Activated naive CD8-positive, alpha-beta T cell treated with anti-CD3 and anti-CD28 coated beads, Interleukin-2, amount 50 U/mL, for 24 hours (primary cell): ENCODE measurements around the gene TSPAN32.
A peak's percentile ranks its signal among the peaks of the same experiment; 100 is the strongest.

Experiments used
- ATAC-seq: fragments of 150-1000 bp; cut with Tn5 transposase; one replicate; pipeline ENCODE4 v1.10.0; 2021
- DNase-seq: peaks from one replicate; pipeline ENCODE4 v3.0.0; 2021
- H3K27ac Mint-ChIP-seq: one replicate; pipeline ENCODE4 v1.8.0; 2021; ENCODE audit warnings: mild to moderate bottlenecking, mixed read lengths
- H3K27me3 Mint-ChIP-seq: one replicate; pipeline ENCODE4 v1.8.0; 2021; ENCODE audit warnings: mixed read lengths
- H3K36me3 Mint-ChIP-seq: one replicate; pipeline ENCODE4 v1.8.0; 2021; ENCODE audit warnings: low read depth, mixed read lengths
- H3K4me1 Mint-ChIP-seq: one replicate; pipeline ENCODE4 v1.8.0; 2021; ENCODE audit warnings: mixed read lengths
- H3K4me3 Mint-ChIP-seq: one replicate; pipeline ENCODE4 v1.8.0; 2021; ENCODE audit warnings: mild to moderate bottlenecking, moderate library complexity, mixed read lengths
- H3K9me3 Mint-ChIP-seq: one replicate; pipeline ENCODE4 v1.8.0; 2021; ENCODE audit warnings: mixed read lengths

TSPAN32 gene

GRCh38 chr11:2301631-2302305, at the start of gene TSPAN32, which contains the start of gene C11orf21:
Gene TSPAN32 (plus strand): TSS chr11:2302013. CDS start chr11:2302150, 137 bp downstream.
Gene C11orf21 (minus strand): TSS chr11:2301918. CDS start chr11:2301808, 110 bp downstream.
- peak; percentile 69 for DNase-seq
- Mint-ChIP-seq H3K36me3 (no peaks in the 10 kb centered on the region), H3K9me3 (no peaks in the 10 kb centered on the region), H3K4me1 (peaks cover 62% of the 10 kb centered on the region), H3K27ac (peak within 1 kb of the TSS; percentile 92), H3K27me3 (no peaks in the 10 kb centered on the region), H3K4me3 (peak within 1 kb of the TSS; percentile 84)
- peak; percentile 51 for ATAC-seq

DNA sequence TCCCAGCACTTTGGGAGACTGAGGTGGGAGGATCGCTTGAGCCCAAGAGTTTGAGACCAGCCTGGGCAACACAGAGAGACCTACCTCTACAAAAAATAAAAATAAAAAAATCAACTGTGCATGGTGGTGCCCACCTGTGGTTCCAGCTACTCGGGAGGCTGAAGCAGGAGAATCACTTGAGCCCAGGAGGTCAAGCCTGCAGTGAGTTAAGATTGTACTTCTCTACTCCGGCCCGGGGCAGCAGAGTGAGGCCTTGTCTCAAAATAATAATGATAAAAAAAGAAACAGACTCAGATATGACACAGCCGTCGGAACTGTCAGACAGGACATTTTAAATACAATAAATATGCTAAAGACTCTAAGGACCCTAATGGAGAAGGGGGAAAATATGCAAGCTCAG, 49.8 kb upstream of the TSPAN32 start:
- Mint-ChIP-seq H3K4me3 (no peak overlapping the region), H3K36me3 (no peaks in the 10 kb centered on the region), H3K27me3 (no peaks in the 10 kb centered on the region), H3K9me3 (no peaks in the 10 kb centered on the region), H3K4me1 (no peaks in the 10 kb centered on the region), H3K27ac (no peak overlapping the region)
- DNase-seq (no peak), ATAC-seq (no peak)

DNA sequence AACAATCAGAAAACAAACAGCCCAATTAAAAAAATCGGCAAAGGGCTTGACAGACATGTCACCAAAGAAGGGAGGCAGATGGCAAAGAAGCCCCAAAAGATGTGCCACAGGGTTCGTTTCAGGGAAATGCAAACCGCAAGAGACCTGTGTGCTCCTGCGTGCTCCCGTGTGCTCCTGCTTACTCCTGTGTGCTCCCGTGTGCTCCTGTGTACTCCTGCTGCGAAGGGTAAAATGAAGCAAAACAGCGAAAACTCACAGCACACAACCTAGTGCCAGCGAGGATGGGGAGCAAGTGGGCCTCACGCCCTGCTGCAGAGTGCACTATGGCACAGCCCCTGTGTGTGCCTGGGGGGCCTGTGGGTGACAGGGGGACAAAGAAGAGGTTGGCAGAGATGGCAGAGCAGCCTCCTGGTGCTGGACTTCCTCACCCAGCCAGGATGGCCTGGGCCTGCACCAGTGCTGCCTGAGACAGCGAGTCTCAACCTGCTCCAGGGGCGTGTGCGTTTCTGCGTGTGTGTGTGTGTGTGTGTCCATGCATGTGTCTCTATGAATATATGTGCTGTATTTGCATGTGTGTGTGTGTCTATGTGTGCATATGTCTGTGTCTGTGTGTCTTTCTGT, 45.4 kb upstream of the TSPAN32 start:
- Mint-ChIP-seq H3K36me3 (no peaks in the 10 kb centered on the region), H3K4me1 (no peaks in the 10 kb centered on the region), H3K4me3 (no peak overlapping the region), H3K27me3 (no peaks in the 10 kb centered on the region), H3K9me3 (no peaks in the 10 kb centered on the region), H3K27ac (no peak overlapping the region)
- DNase-seq (no peak), ATAC-seq (no peak)

DNA sequence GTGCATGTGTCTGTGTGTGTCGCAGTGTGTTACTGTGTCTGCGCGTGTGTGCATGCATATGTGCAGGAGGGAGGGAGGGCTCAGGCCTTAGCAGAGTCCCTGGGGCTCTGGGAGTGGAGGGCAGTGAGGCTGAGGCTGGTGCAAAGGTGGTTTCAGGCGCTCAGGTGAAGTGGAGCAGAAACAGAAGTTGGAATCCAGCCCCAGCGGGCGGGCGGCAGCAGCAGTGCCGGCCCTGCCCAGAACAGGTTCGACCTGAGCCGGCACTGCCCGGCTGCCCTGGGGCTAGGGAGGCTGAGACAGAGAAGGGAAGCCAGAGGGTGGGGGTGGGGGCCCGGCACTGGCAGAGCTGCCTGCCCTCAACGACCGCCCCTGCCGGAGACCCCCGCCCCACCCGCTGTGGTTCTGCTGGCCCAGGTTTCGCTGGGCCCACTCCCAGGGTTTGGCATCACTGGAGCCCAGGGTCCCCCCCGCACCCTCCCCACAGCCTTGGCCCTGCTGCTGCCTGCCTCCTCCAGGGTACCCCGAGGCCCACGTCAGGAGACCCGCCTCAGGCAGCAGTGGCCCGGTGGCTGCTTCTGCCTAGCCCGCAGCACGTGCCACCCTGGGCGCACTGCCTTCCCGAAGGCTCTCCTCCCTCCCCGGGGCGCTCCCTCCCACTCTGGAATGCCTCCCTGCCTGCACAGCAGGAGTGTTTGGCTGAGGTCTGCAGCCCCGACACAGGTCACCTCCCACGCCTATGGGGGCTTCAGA, 44.7 kb upstream of the TSPAN32 start:
- ATAC-seq (no peak), DNase-seq (no peak)
- Mint-ChIP-seq H3K9me3 (no peaks in the 10 kb centered on the region), H3K36me3 (no peaks in the 10 kb centered on the region), H3K27me3 (no peaks in the 10 kb centered on the region), H3K27ac (no peak overlapping the region), H3K4me1 (no peaks in the 10 kb centered on the region), H3K4me3 (no peak overlapping the region)

DNA sequence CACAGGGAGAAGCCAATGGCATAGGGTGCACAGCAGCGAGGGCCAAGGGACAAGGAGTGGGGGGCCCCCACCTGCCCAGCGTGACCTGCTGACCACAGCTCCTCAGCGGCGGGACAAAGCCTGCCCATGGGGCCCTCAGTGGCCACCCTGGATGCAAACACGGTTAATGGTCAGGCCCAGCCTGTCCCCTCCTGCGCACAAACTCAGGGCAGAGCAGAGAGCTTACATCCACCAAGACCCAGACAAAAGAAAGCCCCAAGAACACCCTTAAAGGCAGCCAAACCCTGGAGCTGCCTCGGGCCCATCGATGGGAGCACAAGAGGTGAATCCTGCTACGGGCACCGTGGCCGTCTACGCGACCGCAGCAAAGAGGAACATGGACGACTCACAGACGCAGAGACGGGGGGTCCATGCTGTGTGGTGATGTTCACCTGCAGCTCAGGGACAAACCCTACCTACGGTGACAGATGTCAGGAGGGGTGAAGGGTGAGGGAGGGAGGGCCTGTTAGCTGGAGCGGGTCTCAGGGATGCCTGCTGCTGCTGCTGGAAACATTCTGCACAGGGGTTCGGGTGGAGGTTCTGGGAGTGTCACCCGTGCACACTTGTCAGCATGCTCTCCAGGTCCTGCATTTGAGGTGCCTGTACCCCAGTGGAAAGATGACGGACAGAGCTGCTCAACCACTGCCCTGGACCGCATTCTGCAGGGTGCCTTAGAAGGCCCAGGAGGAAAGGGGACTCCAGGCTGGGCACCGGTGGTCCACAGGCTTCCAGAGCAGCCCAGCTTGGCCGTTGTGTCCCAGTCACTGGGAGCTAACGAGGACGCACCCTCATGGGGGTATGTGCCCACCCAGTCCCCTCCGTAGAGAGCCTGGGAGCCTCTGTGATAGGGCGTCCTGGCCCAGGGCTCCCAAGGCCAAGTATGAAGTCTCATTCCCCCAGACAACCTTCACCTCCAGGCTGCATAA, 43.0 kb upstream of the TSPAN32 start:
- ATAC-seq: peak; percentile 26
- no peaks in the 10 kb centered on the region for H3K27me3 Mint-ChIP-seq
- DNase-seq: no peak
- no peaks in the 10 kb centered on the region for H3K4me1 Mint-ChIP-seq
- H3K36me3 Mint-ChIP-seq: no peaks in the 10 kb centered on the region
- H3K27ac Mint-ChIP-seq: no peak overlapping the region
- no peak overlapping the region for H3K4me3 Mint-ChIP-seq
- no peaks in the 10 kb centered on the region for H3K9me3 Mint-ChIP-seq

GRCh38 chr11:2259466-2259830, 42.4 kb upstream of the TSPAN32 start:
- H3K4me1 Mint-ChIP-seq: no peaks in the 10 kb centered on the region
- no peak overlapping the region for H3K4me3 Mint-ChIP-seq
- ATAC-seq (no peak), DNase-seq (no peak)
- no peak overlapping the region for H3K27ac Mint-ChIP-seq
- H3K36me3 Mint-ChIP-seq: no peaks in the 10 kb centered on the region
- no peaks in the 10 kb centered on the region for H3K9me3 Mint-ChIP-seq
- no peaks in the 10 kb centered on the region for H3K27me3 Mint-ChIP-seq

- Mint-ChIP-seq H3K4me3 (no peak overlapping the region), H3K27ac (no peak overlapping the region), H3K9me3 (no peaks in the 10 kb centered on the region), H3K36me3 (no peaks in the 10 kb centered on the region), H3K27me3 (no peaks in the 10 kb centered on the region), H3K4me1 (no peaks in the 10 kb centered on the region)
- DNase-seq: no peak
- ATAC-seq: no peak
Observed at GRCh38 chr11:2259897-2260451, 41.8 kb upstream of the TSPAN32 start.

DNA sequence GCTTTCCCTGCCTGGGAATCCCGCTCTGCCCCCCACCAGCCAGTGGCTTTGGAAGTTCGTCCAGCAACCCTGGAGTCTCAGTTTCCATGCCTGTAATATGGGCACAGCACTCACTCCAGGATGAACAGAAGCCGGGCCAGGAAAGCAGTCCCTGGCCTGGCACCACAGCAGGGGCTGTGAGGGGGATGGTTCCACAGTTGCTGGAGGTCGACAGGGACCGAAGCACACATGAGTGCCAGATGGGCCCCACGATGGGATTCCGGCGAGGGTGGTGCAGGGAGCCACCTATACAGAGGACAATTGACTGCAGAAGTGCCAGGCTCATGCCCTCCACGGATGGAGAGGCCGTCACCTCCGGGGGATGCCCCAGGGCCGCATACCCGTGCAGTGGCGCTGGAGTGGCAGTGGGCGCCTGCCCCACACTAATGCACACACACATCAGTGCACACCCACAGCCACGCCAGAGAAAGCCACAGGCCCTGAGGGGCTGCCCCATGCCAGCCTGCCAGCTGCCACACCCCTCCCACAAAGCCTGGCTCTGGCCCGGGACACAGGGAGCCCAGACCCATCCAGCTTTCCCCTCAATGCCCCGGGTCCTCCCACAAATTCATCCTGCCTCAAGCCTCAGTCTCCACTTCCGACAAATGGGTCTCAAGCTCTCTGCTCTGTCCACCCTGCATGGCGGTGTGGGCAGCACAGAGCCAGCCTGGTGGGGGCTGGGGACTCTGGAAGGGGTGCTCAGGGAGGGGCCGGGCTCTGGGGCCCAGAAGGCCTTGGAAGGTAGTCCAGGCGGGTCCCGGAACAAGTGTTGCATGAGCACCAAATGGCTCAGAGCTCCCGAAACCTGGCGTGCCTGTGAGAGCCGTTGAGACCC, 41.1 kb upstream of the TSPAN32 start:
- Mint-ChIP-seq H3K27ac (no peak overlapping the region), H3K4me3 (no peak overlapping the region), H3K4me1 (peaks cover 5% of the 10 kb centered on the region), H3K36me3 (no peaks in the 10 kb centered on the region), H3K27me3 (no peaks in the 10 kb centered on the region), H3K9me3 (no peaks in the 10 kb centered on the region)
- DNase-seq: no peak
- ATAC-seq: no peak

GRCh38 chr11:2261436-2262230, 40.2 kb upstream of the TSPAN32 start:
- no peak for DNase-seq
- Mint-ChIP-seq H3K4me1 (peaks cover 14% of the 10 kb centered on the region), H3K27ac (no peak overlapping the region), H3K9me3 (no peaks in the 10 kb centered on the region), H3K27me3 (no peaks in the 10 kb centered on the region), H3K4me3 (no peak overlapping the region), H3K36me3 (no peaks in the 10 kb centered on the region)
- no peak for ATAC-seq

DNA sequence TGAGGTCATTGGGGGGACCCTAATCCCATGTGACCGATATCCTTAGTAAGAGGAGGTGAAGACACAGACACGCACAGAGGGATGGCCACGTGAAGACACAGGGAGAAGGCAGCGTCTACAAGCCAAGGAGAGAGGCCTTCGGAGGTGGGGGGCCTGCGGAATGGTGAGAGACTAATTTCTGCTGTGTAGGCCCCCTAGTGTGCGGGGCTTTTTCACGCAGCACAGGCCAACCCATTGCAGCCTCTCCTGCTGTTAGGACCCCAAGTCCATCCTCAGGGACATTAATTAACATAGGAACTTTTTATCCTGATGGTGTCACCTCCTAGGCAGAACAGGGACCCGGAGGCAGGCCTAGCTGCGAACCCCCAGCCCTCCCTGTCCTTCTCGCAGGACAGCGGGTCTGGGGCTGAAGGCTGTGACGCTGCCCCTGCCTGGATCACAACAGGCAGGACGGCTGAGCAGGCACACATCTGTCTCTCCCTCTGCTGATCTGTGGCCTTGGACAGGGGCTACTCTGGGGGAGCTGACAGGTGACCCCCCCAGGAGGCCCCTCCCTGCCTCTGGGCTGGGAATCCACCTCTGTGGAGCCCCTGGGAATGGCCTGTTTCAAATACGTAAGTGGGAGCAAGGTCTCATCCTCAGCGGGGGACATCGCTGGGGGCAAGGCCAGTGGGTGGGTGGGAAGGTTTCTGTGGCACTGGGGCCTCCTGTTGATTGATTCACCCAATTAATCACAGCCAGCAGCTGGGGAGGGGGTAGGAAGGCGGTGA, 39.3 kb upstream of the TSPAN32 start:
- Mint-ChIP-seq H3K4me3 (no peak overlapping the region), H3K27me3 (no peaks in the 10 kb centered on the region), H3K36me3 (no peaks in the 10 kb centered on the region), H3K27ac (no peak overlapping the region), H3K9me3 (no peaks in the 10 kb centered on the region), H3K4me1 (peaks cover 20% of the 10 kb centered on the region)
- no peak for ATAC-seq
- DNase-seq: no peak

DNA sequence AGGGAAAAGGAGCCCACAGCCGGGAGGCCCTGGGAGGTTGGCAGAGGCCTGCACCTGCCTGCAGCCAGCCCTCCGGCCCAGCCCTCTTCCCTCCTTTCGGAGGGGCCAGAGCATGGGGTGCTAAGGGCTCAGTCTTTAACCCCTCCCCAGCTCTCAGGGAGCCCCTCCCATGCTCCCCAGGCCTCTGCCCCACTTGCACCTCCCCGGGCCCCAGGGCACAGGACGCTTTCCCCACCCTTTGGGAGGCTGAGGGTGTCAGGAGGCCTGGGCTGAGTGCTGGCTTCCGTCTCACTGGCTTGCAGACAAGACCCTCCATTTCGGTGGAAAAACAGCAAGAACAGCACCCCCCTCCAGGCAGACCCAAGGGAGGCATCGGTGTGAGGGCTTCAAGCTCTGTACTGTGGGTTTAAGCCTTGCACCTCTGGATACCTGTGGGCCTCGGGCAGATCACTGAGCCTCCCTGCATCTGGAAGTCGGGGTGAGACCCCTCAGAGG, 38.7 kb upstream of the TSPAN32 start:
- Mint-ChIP-seq H3K36me3 (no peaks in the 10 kb centered on the region), H3K4me1 (peaks cover 26% of the 10 kb centered on the region), H3K27me3 (no peaks in the 10 kb centered on the region), H3K9me3 (no peaks in the 10 kb centered on the region), H3K27ac (no peak overlapping the region), H3K4me3 (no peak overlapping the region)
- no peak for ATAC-seq
- no peak for DNase-seq

GRCh38 chr11:2263724-2264360, 38.0 kb upstream of the TSPAN32 start:
- ATAC-seq (no peak), DNase-seq (no peak)
- Mint-ChIP-seq H3K4me3 (no peak overlapping the region), H3K9me3 (no peaks in the 10 kb centered on the region), H3K27me3 (no peaks in the 10 kb centered on the region), H3K36me3 (no peaks in the 10 kb centered on the region), H3K27ac (no peak overlapping the region), H3K4me1 (peaks cover 31% of the 10 kb centered on the region)
